ENCODE measurements around the gene ADGRE1. TPM values are rescaled to one million over a fixed set of nuclear protein-coding genes. Genes with fewer than 3 reads are reported as not detected.

Gene ADGRE1
- not detected in 2 replicates for total RNA-seq

GRCh38 chr19:6887316-6887715 lies at the start of gene ADGRE1:
Gene ADGRE1 (plus strand): TSS chr19:6887579. CDS start chr19:6887609, 30 bp downstream.

Small RNAs within 50 kb of the gene (small RNA-seq; reads per million reads assigned to genes)
- not detected for gene RF00017

Other genes starting within 250 kb of the ADGRE1 start
- not detected in 2 replicates for gene TNFSF14, start 217.4 kb upstream of the ADGRE1 start, total RNA-seq
- 3.1 and 19.1 TPM in 2 replicates for gene C3, start 166.9 kb upstream of the ADGRE1 start, total RNA-seq
- gene GPR108, start 150.0 kb upstream of the ADGRE1 start, total RNA-seq, result 41.5 and 42.8 TPM in 2 replicates
- gene TRIP10, start 147.9 kb upstream of the ADGRE1 start, total RNA-seq, result 34.5 and 38.1 TPM in 2 replicates
- not detected in 2 replicates for gene SH2D3A, start 120.1 kb upstream of the ADGRE1 start, total RNA-seq
- gene VAV1, start 114.9 kb upstream of the ADGRE1 start, total RNA-seq, result not detected in 2 replicates
- gene MBD3L2B, start 133.9 kb downstream of the ADGRE1 start, total RNA-seq, result not detected in 2 replicates
- not detected in 2 replicates for gene MBD3L5, start 143.0 kb downstream of the ADGRE1 start, total RNA-seq
- not detected in 2 replicates for gene MBD3L4, start 152.6 kb downstream of the ADGRE1 start, total RNA-seq
- not detected in 2 replicates for gene MBD3L2, start 161.7 kb downstream of the ADGRE1 start, total RNA-seq
- gene MBD3L3, start 171.1 kb downstream of the ADGRE1 start, total RNA-seq, result not detected in 2 replicates
- gene ZNF557, start 182.1 kb downstream of the ADGRE1 start, total RNA-seq, result 9.6 and 16.6 TPM in 2 replicates

Data from subcutaneous preadipocyte (primary cell).